LoVo (cell line): ENCODE results near the gene GALNT7.

ENCODE experiments used
- DNase-seq: peaks from one replicate; pipeline ENCODE4 v3.0.0-alpha.2; 2016; ENCODE audit warnings: low spot score

The GALNT7 gene

DNA sequence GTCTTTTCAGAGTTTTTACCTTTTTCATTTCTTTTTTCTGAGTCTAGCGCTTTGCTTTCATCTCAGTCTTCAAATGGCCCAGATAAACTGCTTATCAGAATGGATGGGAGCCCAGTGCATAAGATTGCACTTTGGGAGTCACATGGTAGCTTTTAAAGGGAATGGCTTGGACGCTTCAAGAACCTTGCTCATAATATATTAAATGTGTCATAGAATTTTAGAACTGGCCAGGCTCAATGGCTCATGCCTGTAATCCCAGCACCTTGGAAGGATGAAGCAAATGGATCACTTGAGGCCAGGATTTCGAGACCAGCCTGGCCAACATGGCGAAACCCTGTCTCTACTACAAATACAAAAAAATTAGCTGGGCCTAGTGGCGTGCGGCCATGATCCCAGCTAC, 97.1 kb downstream of the GALNT7 start:
- DNase-seq: no peak

DNA sequence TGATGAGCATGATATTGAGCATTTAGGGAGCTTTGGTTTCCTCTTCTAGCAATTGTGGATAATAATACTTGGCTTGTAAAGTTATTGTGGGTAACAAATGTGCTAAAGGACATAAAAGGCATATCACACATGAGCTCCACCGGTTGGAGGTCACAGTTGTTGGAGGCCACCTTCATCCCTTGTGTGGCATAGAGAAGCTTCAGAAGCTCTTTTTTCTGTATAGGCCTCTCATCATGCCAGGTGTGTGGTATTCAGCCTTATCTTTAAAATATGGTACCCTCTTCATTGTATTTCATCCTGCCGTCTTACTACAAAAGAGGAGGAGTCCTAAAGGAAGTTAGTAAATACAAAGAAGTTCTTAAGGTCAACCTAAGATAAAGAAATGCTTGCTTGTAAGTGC, 99.1 kb downstream of the GALNT7 start:
- no peak for DNase-seq

DNA sequence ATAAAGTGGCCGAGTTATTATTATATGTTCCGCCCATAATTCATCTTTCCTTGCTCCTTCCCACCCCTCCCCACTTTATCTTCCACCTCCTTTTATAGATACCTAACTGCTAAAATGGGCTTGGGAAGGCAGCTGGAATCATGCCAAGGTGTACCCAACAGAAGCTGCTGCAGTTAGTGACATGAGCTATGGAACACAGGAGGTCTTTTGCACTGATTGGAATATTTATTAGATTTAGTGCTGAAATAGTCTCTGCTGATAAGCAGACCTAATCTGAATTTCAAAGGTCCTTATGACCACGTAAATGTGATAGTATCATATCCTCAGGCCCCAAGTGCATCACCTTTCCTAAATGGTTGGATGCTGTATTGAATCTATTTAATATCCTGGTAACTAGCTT, 100.7 kb downstream of the GALNT7 start:
- no peak for DNase-seq

DNA sequence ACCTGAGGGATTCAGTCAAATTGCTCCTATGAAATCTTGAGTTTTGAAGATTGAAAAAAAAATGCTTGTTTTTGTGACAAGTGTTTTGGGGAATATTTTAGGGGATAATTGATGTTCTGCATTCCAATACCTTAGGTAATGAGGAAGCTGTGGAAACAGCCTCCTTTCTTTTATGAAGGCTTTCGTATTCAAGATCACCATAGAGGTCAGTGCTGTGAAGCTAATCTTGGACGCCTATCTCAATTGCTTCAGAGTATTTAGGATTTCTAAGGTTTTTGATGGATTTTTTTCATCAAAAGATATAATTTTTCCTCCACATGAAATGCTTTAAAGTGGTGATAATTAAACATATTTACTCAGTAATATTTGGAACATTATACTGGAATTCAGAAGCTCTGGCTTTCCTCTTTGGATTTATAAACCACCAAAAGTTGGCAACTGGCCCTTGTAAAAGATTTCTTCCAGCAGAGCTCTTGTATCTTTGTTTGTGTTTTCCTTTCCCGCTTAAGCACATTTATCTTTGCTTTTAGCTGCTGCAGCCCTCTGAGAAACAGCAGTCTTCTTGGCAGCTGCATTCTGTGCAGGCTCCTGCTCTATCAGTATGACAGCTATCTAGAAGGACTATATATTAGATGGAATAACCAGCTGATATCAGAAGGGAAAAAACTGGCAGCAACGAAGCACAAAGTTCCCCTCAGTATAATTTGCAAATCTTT, 101.9 kb downstream of the GALNT7 start:
- no peak for DNase-seq

DNA sequence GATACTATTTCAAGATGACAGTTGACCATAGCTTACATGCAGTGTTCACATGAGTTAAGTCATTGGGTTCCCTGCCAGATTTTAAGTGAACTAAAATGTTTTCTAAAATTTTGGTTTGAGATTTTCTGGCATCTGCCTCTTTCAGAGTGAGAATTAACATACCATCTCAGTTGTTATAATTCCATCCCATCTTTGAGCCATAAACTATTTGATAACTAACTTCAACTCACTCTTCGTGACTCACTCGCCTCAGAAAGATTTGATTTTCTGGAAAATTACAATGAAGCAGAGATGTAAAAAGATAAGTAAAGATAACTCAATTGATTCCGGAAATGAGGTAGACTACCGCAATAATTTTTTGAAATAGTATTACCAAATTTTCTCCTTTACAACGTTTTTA, 103.7 kb downstream of the GALNT7 start:
- DNase-seq: no peak

DNA sequence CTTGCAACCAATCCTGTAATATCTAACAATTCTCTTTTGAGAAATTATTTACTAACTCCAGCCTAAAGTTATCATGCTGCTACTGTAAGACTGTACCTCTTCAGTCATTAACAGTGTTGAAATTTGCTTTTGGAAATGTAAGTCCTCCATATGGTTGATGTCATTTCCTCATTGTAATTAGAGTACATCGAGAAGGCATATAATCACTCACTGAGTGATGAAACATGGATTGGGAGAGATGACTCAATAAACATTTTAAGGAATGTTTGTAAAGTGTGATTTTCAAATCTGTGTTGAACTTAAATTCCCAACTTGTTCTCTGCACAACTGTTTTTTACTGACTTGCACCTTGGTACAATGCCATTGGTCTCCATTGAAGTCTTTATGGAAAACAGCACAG, 104.4 kb downstream of the GALNT7 start:
- DNase-seq: no peak

DNA sequence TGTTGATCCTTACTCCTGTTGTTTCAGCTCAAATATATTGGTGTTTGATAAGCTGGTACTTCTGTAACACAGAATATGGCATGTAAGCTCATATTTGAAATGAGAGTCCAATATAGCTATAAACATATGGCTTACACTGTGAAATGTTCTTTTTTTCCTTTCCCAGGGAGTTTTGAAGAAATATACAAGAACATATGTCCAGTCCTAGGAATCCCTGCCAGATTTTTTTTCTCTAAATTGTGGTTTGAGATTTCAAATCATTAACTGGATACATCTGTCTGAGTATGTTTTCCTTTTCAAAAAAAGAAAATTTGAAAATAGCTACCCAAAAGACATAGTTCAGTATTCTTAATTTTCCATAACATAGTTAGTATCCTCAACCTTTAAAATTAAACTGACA, 105.3 kb downstream of the GALNT7 start:
- no peak for DNase-seq

DNA sequence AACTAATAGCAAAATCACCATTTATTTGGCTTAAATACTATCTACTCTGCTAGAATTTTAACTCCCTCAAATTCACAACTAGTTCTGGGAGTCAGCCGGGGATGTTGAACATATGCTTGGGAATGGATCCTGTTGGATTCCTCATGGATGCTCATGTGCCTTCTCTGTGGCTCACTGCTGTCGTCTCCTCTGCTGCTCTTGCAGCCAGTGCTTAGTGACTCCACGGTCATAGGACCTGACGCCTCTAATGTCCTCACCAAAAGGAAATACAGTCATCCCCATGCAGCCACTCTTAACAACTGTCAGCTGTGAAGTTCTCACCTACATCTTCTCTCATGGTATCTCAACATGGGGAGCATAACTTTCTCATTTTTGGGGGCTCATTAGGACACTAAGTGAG, 106.1 kb downstream of the GALNT7 start:
- no peak for DNase-seq

DNA sequence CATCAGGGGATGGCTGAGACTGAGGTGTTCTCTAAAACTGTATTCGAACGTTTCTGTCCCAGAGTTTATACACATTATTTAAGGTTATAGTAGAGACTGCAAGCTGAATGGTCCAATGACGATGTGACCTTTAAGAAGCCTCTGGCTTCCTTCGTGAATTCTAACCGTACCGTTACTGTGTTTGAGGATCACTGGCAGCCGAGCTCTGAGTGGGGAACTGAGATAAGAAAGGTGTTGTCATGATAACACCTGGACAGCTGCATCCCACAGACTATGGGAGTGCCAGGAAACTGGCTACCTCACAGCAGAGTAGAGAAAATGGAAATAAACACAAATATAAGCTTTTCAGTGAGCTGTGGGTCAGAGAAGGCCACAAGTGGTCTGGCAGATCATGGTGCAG, 106.5 kb downstream of the GALNT7 start:
- DNase-seq: no peak

DNA sequence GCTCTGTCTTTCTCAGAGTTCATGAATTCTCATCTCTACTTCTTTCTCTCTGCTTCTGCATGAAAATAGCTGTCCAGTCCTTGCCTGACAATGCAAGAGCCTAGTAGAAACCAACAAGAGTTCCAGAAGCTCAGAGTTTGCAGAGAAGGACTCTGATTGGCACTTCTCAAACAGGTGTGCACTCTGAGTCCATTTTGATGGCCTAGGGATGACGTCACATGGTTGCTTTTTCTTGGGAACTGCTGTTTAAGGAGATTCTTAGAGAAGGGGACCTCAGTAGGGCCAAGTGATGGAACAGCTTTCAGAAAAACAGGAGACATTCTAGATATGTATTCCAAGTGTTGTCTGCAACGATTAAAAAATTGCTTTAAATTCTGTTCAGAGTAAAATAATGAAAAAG, 108.7 kb downstream of the GALNT7 start:
- DNase-seq: no peak

DNA sequence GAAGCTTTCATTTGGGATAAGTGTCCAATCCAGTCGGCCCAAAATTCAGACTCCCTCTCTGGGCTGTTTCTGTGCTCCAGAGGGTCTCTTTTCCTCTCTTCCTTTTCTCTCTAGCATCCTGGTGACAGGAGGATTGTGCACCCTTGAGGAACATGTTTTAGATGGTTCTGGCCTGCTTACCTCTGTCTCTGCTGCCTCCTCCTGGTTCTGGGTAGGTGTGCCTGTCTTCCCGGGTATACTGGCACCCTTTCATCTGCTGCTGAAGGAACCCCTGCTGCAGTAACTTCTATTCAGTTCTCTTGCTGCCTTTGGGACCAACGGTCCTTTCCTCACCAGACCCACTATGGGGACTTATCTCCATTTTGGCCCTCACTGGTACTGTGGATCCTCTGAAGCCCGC, 112.4 kb downstream of the GALNT7 start:
- DNase-seq: no peak

DNA sequence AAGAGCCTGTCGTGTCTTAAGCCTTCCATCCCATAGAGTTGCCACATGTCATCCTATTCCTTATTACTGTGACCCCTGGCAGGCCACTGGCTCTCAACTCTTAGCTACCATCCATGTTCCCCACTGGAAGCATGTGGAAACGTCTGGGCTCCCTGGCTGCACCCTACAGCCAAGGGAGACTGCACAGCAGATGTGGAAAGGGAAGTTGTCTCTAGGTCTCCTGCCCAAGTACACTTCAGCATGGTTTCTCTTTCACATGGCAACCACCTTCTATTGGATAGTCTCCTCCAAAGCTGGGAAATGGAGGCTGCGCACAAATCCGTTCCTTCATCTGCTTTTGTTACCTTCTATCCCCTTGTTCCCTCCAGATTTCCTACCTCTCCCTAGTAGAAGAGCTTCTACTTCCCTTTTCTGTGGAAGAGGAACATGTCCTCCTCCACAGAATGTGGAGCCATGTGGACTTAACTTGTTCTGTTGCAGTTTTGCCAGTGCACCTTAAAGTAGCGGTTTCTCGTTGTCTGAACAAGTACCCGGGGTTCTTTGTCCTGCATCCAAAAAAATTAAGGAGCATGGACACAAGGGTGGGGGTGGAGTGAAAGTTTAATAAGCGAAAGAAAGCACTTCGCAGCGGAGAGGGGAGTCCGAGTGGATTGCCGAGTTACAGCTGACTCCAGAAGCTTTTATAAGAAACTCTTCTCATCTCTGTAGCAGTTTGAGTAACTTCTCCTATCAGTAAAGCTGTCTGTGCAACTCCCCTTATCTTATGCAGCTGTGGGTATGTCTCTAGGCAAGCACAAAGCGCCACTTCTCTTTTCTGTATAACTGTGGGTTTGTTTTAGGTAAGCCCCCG, 113.0 kb downstream of the GALNT7 start:
- no peak for DNase-seq

DNA sequence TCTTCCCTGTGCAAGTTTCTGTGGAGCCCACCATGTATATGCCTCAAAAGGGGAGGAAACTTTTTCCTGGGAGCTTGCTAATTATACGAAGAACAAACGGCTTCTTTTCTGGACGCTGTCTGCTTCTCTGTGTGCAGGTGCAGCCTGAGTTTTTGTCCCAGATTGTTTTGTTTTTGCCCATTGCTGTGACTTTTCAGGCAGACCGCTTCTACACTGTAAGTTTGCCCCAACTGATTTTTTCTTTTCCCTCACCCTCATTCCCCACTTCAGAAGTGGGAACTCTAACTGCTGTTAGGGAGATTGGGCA, 113.6 kb downstream of the GALNT7 start:
- DNase-seq: no peak

DNA sequence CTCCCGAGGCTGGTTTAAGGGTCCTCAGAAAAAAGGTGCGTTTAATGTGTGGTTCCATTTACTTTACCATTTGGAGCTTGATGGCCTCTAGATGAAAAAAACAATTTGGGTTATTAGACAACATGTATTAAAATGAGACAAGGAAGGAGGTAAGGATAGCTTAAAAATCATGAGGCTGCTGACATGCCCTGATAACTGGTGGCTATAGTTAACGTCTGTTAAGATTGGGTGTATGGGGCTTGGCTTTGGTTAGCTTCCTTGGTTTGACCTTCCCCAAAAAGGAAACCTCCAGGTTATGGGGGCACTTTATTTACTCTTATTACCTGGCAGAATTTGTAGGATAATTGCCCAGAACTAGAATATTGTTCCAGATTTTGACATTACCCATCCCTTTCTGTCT, 114.0 kb downstream of the GALNT7 start:
- DNase-seq: no peak

DNA sequence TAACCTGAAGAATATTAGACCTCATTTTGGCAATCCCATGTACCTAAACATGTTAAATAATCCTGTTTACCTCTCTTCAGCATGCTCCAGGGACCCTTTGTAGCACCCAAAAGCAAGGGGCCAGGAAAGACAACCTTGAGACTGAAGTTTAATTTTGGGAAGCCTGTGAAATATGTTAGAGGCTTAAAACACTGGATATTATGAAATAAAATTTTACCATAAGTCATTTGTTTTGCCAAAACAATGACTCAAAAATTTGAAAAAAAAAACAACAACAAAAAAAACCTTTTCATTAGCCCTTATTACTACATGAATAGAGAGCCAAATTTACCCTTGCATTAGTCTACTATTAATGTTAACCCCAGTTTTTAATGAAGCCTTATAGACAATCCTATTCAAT, 115.9 kb downstream of the GALNT7 start:
- no peak for DNase-seq

DNA sequence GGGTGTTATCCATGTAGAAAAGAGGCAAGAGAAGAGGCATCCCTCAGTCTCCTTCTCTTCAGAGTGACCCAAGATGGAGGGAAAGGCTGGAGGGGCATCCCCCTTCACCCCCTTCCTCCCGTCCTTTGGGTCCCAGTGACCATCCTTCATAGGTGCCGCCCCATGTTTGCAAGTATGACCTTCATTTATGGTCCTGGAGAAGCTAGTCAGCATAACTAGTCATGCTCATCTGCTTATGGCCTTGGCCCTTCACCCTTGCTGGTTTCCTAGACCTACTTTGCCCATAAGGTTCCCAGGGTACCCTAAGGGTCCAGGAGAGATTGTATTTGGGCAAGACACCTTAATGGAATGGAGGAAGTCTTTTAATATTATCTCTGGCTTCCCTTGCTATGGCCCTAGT, 118.9 kb downstream of the GALNT7 start:
- no peak for DNase-seq

DNA sequence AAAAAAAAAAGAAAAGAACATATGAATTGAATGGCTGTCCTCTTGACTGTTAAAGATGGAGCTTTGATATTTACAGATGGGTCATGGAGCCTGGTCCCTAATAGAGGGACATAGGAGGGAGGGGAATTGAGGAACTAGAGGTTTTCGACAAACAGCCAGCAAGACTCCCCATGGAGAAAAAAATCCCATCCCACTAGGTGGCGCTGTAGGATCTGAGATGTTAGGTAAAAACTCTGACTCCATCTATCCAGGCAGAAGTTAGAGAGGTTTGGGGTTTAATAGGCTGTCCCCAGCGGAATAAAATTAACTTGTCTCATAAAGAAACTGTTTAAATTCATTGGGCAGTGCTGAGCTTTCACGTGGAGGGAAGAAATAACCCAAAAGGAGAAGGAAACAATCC, 119.7 kb downstream of the GALNT7 start:
- peak; percentile 14 for DNase-seq

DNA sequence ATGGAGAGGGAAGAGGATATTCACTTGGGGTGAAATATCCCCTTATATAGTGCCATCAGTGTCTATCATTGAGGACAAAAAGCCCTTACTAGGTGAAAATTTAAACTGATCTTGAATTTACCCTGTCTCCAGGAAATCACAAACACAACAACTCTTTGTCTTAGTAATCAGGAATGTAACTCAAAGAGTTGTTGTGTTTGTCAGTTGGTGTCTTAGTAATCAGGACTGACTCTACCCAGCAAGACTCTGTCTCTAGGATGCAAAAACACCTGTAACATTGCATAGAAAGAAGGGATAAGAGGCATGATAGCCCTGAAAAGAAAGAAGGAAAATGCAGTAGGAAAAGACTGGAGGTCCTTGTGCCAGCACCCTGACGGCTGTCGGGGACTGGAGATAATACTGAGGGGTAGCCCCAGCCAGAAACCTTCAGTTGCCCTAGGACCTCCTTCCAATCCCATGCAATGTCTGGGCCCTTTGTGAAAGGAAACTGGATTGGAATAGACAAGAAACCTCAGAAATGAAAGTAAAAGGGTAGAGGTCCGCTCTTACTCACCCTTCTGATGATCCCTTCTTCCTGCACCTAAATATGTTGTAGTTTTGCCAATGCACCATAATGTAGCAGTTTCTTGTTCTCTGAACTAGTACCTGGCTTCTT, 120.2 kb downstream of the GALNT7 start:
- no peak for DNase-seq

DNA sequence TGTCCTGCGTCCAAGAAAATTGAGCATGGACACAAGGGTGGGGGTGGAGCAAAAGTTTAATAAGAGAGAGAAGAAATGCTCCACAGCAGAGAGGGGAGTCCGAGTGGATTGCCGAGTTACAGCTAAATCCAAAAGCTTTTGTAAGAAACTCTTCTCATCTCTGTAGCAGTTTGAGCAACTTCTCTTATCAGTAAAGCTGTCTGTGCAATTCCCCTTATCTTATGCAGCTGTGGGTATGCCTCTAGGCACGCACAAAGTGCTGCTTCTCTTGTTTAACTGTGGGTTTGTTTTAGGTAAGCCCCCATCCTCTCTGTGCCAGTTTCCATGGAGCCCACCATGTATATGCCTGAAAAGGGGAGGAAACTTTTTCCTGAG, 120.7 kb downstream of the GALNT7 start:
- no peak for DNase-seq

DNA sequence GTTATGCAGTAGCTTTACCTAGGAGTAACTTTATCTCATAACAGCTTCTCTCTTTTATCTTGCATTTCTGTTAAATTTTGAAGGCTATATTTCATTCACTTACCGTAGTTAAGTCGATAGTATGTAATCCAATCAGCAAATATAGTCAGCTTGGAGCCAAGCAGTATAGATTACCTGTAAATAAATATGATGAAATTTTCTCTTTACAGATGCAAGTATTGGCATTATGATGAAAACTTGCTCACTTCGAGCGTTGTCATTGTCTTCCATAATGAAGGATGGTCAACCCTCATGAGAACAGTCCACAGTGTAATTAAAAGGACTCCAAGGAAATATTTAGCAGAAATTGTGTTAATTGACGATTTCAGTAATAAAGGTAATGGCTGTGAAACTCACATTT, 123.3 kb downstream of the GALNT7 start:
- no peak for DNase-seq

DNA sequence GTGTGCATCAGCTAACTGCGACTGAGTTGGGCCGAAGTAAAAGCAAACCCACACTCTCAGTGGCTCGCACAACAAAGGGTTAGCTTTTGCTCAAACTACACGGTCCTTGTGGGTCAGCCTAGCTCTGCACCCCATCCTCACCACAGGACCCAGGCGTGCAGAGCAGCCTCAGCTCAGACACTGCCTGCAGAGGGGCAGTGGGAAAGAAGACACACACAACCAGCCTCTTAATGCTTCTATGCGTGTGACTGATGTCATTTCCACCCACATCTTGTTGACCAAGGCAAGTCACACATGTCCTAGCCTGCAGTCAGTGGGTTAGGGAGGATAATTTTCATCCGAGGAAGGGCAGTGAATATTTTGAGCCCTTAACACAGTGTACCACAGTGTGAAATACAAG, 125.1 kb downstream of the GALNT7 start:
- no peak for DNase-seq

DNA sequence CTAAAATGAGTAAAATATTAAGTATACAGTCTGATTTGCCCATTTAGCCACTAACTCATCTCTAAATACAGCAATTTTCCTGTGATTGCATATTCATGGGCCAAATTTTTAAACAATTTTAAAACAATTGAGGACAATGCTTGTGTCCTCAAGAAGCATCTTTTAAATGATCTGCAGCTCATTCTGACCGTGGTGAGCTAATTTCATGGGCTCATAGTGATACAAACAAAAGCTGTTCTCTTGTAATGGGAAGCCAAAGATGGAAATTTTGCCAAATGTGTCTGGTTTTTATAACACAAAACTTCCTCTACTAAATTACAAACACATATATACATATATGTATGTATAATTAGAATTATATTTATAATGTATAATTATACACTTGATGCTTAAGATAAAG, 125.8 kb downstream of the GALNT7 start:
- no peak for DNase-seq

DNA sequence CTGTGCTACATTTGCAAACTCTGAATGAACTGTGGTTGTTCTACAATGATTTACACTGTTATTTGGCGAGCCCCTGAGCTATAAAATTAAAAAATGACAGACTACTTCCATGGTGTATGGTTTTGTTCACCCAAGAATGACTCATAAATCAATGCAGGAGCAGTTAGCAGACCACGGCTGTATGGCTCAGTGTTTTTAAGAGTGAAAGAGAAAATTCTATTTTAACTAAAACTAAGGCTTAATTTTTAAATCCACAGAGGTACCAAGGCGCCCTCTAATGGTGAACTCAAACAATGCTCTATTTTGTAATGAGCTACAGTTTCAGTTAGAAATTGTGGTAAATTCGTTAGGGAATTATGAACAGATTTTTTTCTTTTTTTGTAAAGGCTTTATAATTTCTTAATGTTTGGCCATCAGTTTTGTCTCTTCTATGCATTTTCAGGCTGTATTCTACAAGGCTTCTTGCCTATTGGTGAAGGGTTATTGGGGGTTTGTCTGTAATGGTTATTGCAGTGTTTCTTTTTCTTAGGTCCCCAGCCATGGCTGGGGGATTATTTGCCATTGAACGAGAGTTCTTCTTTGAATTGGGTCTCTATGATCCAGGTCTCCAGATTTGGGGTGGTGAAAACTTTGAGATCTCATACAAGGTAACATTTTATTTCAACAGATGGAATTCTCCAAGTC, 133.0 kb downstream of the GALNT7 start:
- no peak for DNase-seq
